Astrocyte (in vitro differentiated cells and primary cell): ENCODE results near the gene MED13L. TPM values are rescaled to one million over a fixed set of nuclear protein-coding genes. Genes with fewer than 3 reads are reported as not detected.

Experiments
- DNase-seq: peaks from one replicate; pipeline ENCODE4 v3.0.0-alpha.2; 2010; ENCODE audit warnings: low read depth
- FAIRE-seq: peaks from 2 replicates; lab custom pipeline; 2011; peaks lifted over from hg19 to GRCh38; lab: Jason Lieb, UNC
- H2AFZ ChIP-seq: 2 replicates; pipeline ENCODE4 v1.6.0; 2012; ENCODE audit warnings: low read depth, low read length, inconsistent platforms
- H3K27ac ChIP-seq: 2 replicates; pipeline ENCODE4 v1.5.1; 2011; ENCODE audit warnings: low read depth, low read length, inconsistent platforms
- H3K27me3 ChIP-seq: 2 replicates; pipeline ENCODE4 v1.6.0; 2011; ENCODE audit warnings: low read length, inconsistent platforms; ENCODE audit not compliant: insufficient read depth
- H3K36me3 ChIP-seq: 2 replicates; pipeline ENCODE4 v1.5.1; 2011; ENCODE audit warnings: low read length, inconsistent platforms; ENCODE audit not compliant: insufficient read depth
- H3K4me1 ChIP-seq: 2 replicates; pipeline ENCODE4 v1.5.1; 2011; ENCODE audit warnings: low read length, inconsistent platforms; ENCODE audit not compliant: insufficient read depth
- H3K4me2 ChIP-seq: 2 replicates; pipeline ENCODE4 v1.6.0; 2012; ENCODE audit warnings: low read length, inconsistent platforms
- H3K4me3 ChIP-seq: 2 replicates; pipeline ENCODE4 v1.5.1; 2011; ENCODE audit warnings: low read depth, mild to moderate bottlenecking, low read length, inconsistent platforms; ENCODE audit not compliant: insufficient read depth
- H3K79me2 ChIP-seq: 2 replicates; pipeline ENCODE4 v1.6.0; 2012; ENCODE audit warnings: mild to moderate bottlenecking, low read length, inconsistent platforms; ENCODE audit not compliant: insufficient read depth
- H3K9ac ChIP-seq: 2 replicates; pipeline ENCODE4 v1.6.0; 2012; ENCODE audit warnings: mild to moderate bottlenecking, low read length, inconsistent platforms
- H3K9me3 ChIP-seq: 2 replicates; pipeline ENCODE4 v1.5.1; 2012; ENCODE audit warnings: low read depth, mild to moderate bottlenecking, low read length, inconsistent platforms; ENCODE audit not compliant: insufficient read depth
- H4K20me1 ChIP-seq: 2 replicates; pipeline ENCODE4 v1.6.0; 2012; ENCODE audit warnings: low read length, inconsistent platforms; ENCODE audit not compliant: insufficient read depth
- H3K27ac Mint-ChIP-seq: one replicate; pipeline ENCODE4 v1.8.0; 2021; ENCODE audit warnings: mild to moderate bottlenecking, mixed read lengths; ENCODE audit not compliant: unreplicated experiment
- H3K27me3 Mint-ChIP-seq: one replicate; pipeline ENCODE4 v1.8.0; 2021; ENCODE audit warnings: low read depth, mixed read lengths; ENCODE audit not compliant: unreplicated experiment
- H3K36me3 Mint-ChIP-seq: one replicate; pipeline ENCODE4 v1.8.0; 2021; ENCODE audit warnings: low read depth, mixed read lengths; ENCODE audit not compliant: unreplicated experiment
- H3K4me1 Mint-ChIP-seq: one replicate; pipeline ENCODE4 v1.8.0; 2021; ENCODE audit warnings: low read depth, mixed read lengths; ENCODE audit not compliant: unreplicated experiment
- H3K4me3 Mint-ChIP-seq: one replicate; pipeline ENCODE4 v1.8.0; 2021; ENCODE audit warnings: mild to moderate bottlenecking, moderate library complexity, mixed read lengths; ENCODE audit not compliant: unreplicated experiment
- H3K9me3 Mint-ChIP-seq: one replicate; pipeline ENCODE4 v1.8.0; 2021; ENCODE audit warnings: mild to moderate bottlenecking, mixed read lengths; ENCODE audit not compliant: unreplicated experiment
- CTCF ChIP-seq: IDR thresholded peaks from 2 replicates; pipeline ENCODE4 v1.5.1; 2011; ENCODE audit warnings: low read depth, mild to moderate bottlenecking, inconsistent platforms, low read length, moderate library complexity; ENCODE audit not compliant: insufficient read depth
- EZH2 ChIP-seq: IDR thresholded peaks from 2 replicates; pipeline ENCODE4 v1.6.1; 2012; ENCODE audit warnings: mild to moderate bottlenecking, low read length, inconsistent platforms; ENCODE audit not compliant: insufficient read depth
- total RNA-seq: library from RNA; stranded (reverse); gene quantifications from 2 replicates; pipeline ENCODE4 v1.2.1, GENCODE V29; 2021

The MED13L gene
- total RNA-seq, 1 donor from 2014 or later, result 153 TPM

- FAIRE-seq (no peak), DNase-seq (no peak)
- Histone ChIP-seq H3K4me3 (no peak overlapping the region), H3K4me2 (no peak overlapping the region), H3K36me3 (peaks cover 3% of the 10 kb centered on the region), H4K20me1 (no peaks in the 10 kb centered on the region), H3K9me3 (no peaks in the 10 kb centered on the region), H3K4me1 (no peaks in the 10 kb centered on the region), H3K9ac (no peak overlapping the region), H2AFZ (no peak overlapping the region), H3K27me3 (no peaks in the 10 kb centered on the region), H3K27ac (no peak overlapping the region), H3K79me2 (no peaks in the 10 kb centered on the region)
- Mint-ChIP-seq H3K4me1 (peaks cover 6% of the 10 kb centered on the region), H3K27me3 (no peaks in the 10 kb centered on the region), H3K9me3 (no peaks in the 10 kb centered on the region), H3K27ac (no peak overlapping the region), H3K4me3 (no peak overlapping the region), H3K36me3 (peaks cover 23% of the 10 kb centered on the region)
- no peak for TF ChIP-seq CTCF
- no peak for TF ChIP-seq EZH2
These were observed 324.5 kb downstream of the MED13L start for GRCh38 chr12:115953031-115953430.

DNA sequence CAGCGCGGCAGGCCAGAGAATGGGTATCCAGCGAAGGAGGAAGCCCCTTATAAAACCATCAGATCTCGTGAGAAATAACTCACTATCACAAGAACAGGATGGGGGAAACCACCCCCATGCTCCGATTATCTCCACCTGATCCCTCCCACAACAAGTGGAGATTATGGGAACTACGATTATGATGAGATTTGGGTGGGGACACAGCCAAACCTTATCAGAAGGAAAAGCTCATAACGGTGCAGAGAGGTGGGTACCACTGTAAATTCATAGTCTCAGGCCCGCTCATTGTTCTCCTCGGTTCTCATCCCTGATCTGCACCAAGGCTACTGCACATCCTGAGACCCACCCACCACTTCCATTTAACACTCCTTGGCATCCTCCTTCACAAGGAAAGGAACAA is 326.5 kb downstream of the MED13L start:
- Mint-ChIP-seq H3K4me3 (no peak overlapping the region), H3K36me3 (peaks cover 20% of the 10 kb centered on the region), H3K9me3 (no peaks in the 10 kb centered on the region), H3K27me3 (no peaks in the 10 kb centered on the region), H3K27ac (no peak overlapping the region), H3K4me1 (peaks cover 6% of the 10 kb centered on the region)
- no peaks in the 10 kb centered on the region for H3K79me2 ChIP-seq
- H3K4me2 ChIP-seq, result no peak overlapping the region
- H3K9ac ChIP-seq, result no peak overlapping the region
- no peaks in the 10 kb centered on the region for H3K9me3 ChIP-seq
- no peak overlapping the region for H3K27ac ChIP-seq
- H4K20me1 ChIP-seq, result no peaks in the 10 kb centered on the region
- H3K36me3 ChIP-seq, result no peaks in the 10 kb centered on the region
- TF ChIP-seq EZH2 (no peak), CTCF (no peak)
- no peaks in the 10 kb centered on the region for H3K27me3 ChIP-seq
- no peak overlapping the region for H3K4me3 ChIP-seq
- H3K4me1 ChIP-seq, result no peaks in the 10 kb centered on the region
- FAIRE-seq (no peak), DNase-seq (no peak)
- H2AFZ ChIP-seq, result no peak overlapping the region

DNA sequence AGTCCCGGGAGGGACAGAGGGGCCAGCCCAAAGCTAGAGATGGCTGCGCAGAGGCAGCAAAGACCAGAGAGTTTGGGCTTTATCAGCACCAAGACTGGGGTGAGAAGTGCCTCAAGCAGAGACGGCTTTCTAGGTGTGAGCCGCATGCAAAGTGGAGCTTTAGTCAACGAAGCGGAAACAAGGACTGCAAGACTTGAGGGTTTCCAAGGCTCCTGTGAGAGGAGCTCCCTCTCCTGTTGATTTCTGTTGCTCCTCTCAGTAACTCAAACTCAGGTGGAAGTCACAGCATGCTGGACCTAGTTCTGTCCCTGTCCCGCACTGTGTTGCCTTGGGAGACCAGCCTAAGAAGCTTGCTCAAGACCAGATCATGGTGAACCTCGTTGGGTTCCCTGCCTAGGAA is 327.8 kb downstream of the MED13L start:
- H3K79me2 ChIP-seq, result no peaks in the 10 kb centered on the region
- H3K9me3 ChIP-seq, result no peaks in the 10 kb centered on the region
- H3K4me1 ChIP-seq, result no peaks in the 10 kb centered on the region
- H3K4me2 ChIP-seq, result no peak overlapping the region
- H3K4me3 Mint-ChIP-seq, result no peak overlapping the region
- no peak overlapping the region for H3K9ac ChIP-seq
- H3K27ac ChIP-seq, result no peak overlapping the region
- DNase-seq (no peak), FAIRE-seq (no peak)
- H3K4me1 Mint-ChIP-seq, result peaks cover 6% of the 10 kb centered on the region
- no peaks in the 10 kb centered on the region for H3K9me3 Mint-ChIP-seq
- TF ChIP-seq CTCF, result no peak
- TF ChIP-seq EZH2, result no peak
- H3K36me3 Mint-ChIP-seq, result peaks cover 20% of the 10 kb centered on the region
- H2AFZ ChIP-seq, result no peak overlapping the region
- H3K36me3 ChIP-seq, result no peaks in the 10 kb centered on the region
- H3K4me3 ChIP-seq, result no peak overlapping the region
- H3K27ac Mint-ChIP-seq, result peak overlapping the region; percentile 56
- no peaks in the 10 kb centered on the region for H4K20me1 ChIP-seq
- H3K27me3 ChIP-seq, result no peaks in the 10 kb centered on the region
- H3K27me3 Mint-ChIP-seq, result no peaks in the 10 kb centered on the region
